GM12864 (cell line): Measurements from ENCODE around the gene CELA2A.
"Not testable (repeated sequence)": the region's sequence is repeated elsewhere in the genome, so short reads cannot be mapped to it uniquely, and the experiment has no call there.

Experiments used
- DNase-seq: peaks from one replicate; pipeline ENCODE4 v3.0.0-alpha.2; 2011; ENCODE audit warnings: low read depth
- H3K4me3 ChIP-seq: 2 replicates; pipeline ENCODE4 v1.5.1; 2011; ENCODE audit warnings: mild to moderate bottlenecking, low read depth, low read length, control low read depth
- TF ChIP-seq, protein P1 (sequence below): IDR thresholded peaks from 2 replicates; pipeline ENCODE4 v1.5.1; 2011; ENCODE audit warnings: low read depth, mild to moderate bottlenecking, moderate library complexity, low read length, control low read depth, inconsistent platforms; ENCODE audit errors: missing control alignments

CELA2A gene

DNA sequence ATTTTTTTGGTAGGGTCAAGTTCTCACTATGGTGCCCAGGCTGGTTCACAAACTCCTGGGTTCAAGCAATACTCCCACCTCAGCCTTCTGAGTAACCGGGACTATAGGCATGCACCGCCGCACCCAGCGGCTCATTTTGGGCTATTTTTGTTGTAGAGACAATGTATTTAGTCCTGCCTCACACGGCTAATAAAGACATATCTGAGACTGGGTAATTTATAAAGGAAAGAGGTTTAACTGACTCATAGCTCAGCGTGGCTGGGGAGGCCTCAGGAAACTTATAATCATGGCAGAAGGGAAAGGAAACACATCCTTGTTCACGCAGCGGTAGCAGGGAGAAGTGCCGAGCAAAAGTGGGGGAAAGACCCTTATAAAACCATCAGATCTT lies 4.2 kb downstream of the CELA2A start:
- no peak overlapping the region for H3K4me3 ChIP-seq
- DNase-seq: no peak
- TF ChIP-seq, protein P1, sequence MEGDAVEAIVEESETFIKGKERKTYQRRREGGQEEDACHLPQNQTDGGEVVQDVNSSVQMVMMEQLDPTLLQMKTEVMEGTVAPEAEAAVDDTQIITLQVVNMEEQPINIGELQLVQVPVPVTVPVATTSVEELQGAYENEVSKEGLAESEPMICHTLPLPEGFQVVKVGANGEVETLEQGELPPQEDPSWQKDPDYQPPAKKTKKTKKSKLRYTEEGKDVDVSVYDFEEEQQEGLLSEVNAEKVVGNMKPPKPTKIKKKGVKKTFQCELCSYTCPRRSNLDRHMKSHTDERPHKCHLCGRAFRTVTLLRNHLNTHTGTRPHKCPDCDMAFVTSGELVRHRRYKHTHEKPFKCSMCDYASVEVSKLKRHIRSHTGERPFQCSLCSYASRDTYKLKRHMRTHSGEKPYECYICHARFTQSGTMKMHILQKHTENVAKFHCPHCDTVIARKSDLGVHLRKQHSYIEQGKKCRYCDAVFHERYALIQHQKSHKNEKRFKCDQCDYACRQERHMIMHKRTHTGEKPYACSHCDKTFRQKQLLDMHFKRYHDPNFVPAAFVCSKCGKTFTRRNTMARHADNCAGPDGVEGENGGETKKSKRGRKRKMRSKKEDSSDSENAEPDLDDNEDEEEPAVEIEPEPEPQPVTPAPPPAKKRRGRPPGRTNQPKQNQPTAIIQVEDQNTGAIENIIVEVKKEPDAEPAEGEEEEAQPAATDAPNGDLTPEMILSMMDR: no peak

DNA sequence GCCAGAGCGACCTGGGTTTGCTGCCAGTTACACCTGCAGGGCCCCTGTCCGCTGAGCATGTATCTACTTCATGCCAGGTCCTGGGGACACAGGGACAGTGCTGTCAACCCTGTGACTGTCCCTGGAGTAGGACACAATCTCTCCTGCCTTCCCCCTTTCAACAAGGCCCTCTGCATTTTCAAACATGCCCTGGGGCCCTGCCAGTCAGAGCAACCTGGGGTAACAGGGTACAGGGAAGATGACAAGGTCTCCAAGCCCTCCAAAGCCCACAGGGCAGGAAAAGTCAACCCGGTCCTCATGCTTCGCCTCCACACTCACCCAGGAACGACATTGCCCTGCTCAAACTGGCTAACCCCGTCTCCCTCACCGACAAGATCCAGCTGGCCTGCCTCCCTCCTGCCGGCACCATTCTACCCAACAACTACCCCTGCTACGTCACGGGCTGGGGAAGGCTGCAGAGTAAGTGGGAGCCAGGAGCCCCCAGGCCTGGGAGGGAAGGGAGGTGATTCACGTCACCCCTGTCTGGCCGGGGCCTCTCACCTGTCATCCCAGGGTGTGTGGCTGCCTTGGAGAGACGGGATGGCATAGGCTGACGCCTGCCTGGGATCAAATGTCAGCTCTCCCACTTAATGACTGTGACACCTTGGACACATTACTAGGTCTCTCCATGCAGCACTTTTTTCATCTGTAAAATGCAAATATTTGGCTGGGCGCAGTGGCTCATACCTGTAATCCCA lies 6.7 kb downstream of the CELA2A start:
- not testable (repeated sequence) for H3K4me3 ChIP-seq, DNase-seq

DNA sequence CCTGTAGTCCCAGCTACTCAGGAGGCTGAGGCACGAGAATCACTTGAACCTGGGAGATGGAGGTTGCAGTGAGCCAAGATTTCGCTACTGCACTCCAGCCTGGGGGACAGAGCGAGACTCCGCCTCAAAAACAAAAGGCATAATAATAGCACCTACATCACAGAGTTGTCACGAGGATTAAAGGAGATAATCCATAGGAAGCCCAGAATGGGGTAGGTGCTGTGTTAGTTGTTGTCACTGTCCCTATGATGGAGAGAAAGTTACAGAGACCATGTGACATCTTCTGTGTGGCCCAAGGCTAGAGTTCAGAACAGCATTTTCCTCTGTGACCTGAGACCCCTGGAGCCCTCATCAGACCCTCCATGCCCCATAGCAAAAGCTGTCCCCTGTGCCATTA lies 7.4 kb downstream of the CELA2A start:
- DNase-seq, H3K4me3 ChIP-seq: not testable (repeated sequence)

DNA sequence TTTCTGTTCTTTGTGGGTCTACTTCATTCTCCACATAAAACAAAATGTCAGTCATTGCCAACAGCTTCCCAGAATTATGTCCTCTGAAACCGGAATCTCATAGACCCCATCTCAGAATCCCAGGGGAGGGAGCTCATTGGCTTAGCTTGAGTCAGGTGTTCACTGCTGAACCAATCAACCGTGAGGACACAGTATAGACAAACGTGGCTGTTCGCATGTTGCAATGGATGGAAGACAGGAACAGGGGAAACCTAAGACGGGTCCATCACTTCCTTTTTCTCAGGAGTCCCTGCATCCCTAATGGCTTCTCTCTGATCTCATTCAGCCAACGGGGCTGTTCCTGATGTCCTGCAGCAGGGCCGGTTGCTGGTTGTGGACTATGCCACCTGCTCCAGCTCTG lies 9.1 kb downstream of the CELA2A start:
- DNase-seq: no peak
- H3K4me3 ChIP-seq: no peak overlapping the region
- TF ChIP-seq, protein P1: no peak

DNA sequence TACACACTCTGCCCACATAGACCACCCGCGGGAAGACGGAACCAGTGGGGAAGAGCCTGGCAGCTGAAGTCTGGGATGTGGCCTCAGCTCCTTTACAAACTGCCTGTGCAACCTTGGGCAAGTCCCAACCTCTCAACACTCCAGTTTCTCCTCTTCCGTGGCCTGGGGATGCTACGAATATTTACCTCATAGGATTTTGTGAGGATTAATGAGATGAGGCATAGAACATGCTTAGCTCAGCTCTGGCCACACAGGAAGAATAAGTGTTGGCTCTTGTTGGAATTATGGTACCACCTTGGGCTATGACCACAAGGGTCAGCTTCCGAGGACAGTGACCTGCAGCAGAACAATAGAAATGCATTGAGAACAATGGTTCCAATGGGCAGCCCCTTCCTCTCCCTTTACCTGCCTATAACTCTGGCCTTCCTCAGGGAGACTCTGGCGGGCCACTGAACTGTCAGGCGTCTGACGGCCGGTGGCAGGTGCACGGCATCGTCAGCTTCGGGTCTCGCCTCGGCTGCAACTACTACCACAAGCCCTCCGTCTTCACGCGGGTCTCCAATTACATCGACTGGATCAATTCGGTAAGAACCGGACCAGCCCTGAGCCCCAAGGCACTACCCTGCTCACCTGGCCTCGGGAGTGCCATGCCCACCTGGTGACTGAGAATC lies 10.6 kb downstream of the CELA2A start:
- not testable (repeated sequence) for DNase-seq, H3K4me3 ChIP-seq

DNA sequence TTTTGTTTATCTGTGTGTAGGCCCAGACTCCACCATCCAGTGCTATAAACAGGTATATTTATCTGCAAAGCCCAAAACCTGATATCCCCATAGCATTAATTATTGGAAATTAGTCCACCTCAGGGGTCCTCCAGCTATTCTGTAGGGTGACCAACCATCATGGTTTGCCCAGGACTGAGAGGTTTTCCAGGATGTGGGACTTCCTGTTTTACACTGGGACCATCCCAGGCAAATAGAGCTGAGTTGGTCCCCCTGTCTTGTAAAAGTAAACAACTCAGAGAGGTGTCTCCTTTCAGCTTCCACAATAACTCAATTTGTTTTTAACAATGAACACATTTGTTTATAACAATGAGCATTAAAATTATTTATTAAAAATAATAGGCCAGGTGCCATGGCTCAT lies 11.6 kb downstream of the CELA2A start:
- TF ChIP-seq, protein P1: no peak
- no peak overlapping the region for H3K4me3 ChIP-seq
- no peak for DNase-seq

DNA sequence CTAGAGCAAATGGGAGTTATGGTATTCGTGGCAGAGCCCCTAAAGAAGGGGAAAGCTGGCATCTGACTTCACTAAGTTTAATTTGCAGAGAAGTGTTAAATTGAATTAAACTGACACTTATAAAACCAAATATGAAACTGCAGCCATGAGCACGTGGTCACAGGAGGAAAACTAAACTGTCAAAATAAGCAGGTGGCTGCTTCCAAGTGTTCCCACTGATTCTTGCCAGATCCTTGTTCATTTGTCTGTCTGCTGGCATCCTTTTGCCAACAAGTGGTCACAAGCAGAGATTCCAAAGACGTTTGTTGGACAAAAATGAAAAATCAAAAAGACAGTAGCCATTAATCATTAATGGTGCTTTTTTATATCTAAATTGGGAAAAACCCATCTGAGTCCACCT lies 12.8 kb downstream of the CELA2A start:
- no peak for DNase-seq
- TF ChIP-seq, protein P1: no peak
- no peak overlapping the region for H3K4me3 ChIP-seq

DNA sequence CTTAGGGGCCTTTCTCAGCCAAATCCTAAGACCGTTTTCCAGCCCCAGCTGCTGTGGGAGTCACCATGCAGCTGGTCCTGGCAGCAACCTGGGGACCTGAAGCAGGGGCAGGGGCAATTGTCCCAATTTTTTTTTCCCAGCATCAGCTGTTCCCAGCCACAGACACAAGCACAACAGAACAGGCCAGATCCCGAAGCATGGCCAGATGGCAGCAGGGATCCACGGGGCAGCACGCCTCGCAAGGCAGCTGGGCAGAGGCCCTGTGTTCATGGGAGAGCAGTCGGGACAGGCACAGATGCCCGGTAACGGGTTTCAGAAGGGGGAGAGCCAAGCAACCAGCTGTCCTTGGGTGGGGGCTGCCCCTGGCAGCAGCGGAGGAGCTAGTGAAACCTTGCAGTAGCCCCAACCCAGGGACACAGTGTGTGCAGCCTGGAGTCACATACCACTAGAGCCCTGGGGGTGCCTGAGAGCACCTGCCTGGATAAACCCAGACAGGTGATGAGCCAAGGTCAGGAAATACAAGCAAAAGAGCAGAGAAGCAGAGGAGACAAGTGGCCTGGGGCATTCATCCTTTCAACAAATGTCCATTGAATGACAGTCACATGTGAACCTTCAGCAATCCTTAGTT lies 13.4 kb downstream of the CELA2A start:
- not testable (repeated sequence) for H3K4me3 ChIP-seq, DNase-seq

DNA sequence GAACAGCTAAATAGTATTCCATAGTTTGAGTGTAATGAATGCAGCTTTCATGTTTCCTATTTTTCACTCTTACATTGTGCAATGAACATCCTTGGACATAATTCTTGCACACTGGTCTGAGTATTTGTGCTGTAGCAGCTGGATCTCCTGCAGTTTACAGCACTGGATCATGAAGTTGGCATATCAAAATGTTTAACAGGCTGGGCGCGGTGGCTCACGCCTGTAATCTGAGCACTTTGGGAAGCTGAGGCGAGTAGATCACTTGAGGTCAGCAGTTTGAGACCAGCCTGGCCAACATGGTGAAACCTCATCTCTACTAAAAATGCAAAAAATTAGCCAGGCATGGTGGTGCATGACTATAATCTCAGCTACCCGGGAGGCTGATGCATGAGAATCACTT lies 14.5 kb downstream of the CELA2A start:
- not testable (repeated sequence) for DNase-seq, H3K4me3 ChIP-seq

DNA sequence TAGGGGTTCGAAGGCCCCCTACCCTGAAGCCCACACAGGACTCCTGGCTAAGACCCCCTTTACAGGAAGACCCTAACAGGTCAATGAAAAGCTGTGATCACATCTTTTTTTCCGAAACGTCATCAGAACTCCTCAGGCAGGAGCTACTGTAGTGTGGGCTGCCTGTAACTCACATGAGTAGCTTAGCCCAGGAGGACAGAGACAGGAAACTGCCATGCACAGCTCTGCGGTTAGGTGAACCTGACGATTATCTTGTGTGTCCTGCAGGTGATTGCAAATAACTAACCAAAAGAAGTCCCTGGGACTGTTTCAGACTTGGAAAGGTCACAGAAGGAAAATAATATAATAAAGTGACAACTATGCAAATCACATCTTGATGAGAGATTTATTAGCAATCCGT lies 15.2 kb downstream of the CELA2A start:
- DNase-seq, H3K4me3 ChIP-seq: not testable (repeated sequence)
